Pancreas (tissue), 10 donors: ENCODE data around the gene IRF1. TPM values are rescaled to one million over a fixed set of nuclear protein-coding genes. Genes with fewer than 3 reads are reported as not detected.

Source experiments
- ATAC-seq, 4 donors: fragments of 200-7000 bp; cut with Tn5 transposase; one replicate each; pipeline versions ENCODE4 v1.8.0 to v1.9.1; 2020; ENCODE audit warnings: mild to moderate bottlenecking in 4 of 4, moderate library complexity in 4 of 4
- DNase-seq, 6 donors: peaks; one replicate each; pipeline ENCODE4 v3.0.0-alpha.2; 2020
- FAIRE-seq: peaks from 2 replicates; lab custom pipeline; 2012; peaks lifted over from hg19 to GRCh38; lab: Jason Lieb, UNC
- H3K27ac ChIP-seq, 4 donors: fragments of 200-600 bp; sonication (generic); 1 replicate in 3 of 4; 2 replicates in 1 of 4; pipeline versions ENCODE4 v1.5.0 to v1.8.0; 2020
- H3K27me3 ChIP-seq, 4 donors: fragments of 200-600 bp; one replicate each; pipeline ENCODE4 v1.8.0; 2021
- H3K36me3 ChIP-seq, 3 donors: fragments of 200-600 bp; sonication (generic) in 1 of 3; one replicate each; pipeline versions ENCODE4 v1.5.0 to v1.8.0; 2020 to 2021
- H3K4me1 ChIP-seq, 3 donors: fragments of 200-600 bp; one replicate each; pipeline ENCODE4 v1.8.0; 2021
- H3K4me3 ChIP-seq, 4 donors: fragments of 200-600 bp; sonication (generic) in 2 of 4; one replicate each; pipeline versions ENCODE4 v1.5.0 to v1.8.0; 2020 to 2021
- H3K9me3 ChIP-seq, 4 donors: fragments of 200-600 bp; one replicate each; pipeline ENCODE4 v1.8.0; 2021
- WGBS, 2 donors: extraction: QIAGEN DNeasy Blood & Tissue Kit; methylation state at CpG; one replicate each; pipeline ENCODE4 v1.1.7; 2013; 5-methylcytosine and 5-hydroxymethylcytosine counted together
- intact Hi-C, 3 donors: fragments of 100-400 bp; cut with DNase I; formaldehyde crosslinking; loops; one replicate each; pipeline versions ENCODE4 v1.11.1 to v1.14.2; 2022
- polyA plus RNA-seq, 2 donors: library from polyadenylated mRNA; stranded (reverse); fragments of 200-250 nt; gene quantifications; one replicate each; pipeline ENCODE4 v1.2.3, GENCODE V29; 2013
- total RNA-seq, 6 donors: library from RNA; stranded (reverse); fragmentation: NEBNext Ultra II Directional in 4 of 6; extraction: Animal tissue kit (Norgen Biotek cat#: 25700) in 4 of 6; gene quantifications; one replicate each; pipeline versions ENCODE4 v1.2.1 to v1.2.4, GENCODE V29; 2021 to 2023
- TF ChIP-seq, protein P1 (sequence below), 4 donors: fragments of 200-600 bp; sonication (generic) in 3 of 4; IDR thresholded peaks; one replicate each; pipeline versions ENCODE4 v1.5.0 to v1.8.0; 2021; ENCODE audit warnings: antibody characterized with exemption in 4 of 4
- donor health status: healthy with polysubstance abuse.
- donor health status: DM: no; HTN: no; CAD: no; lungs with moderate emphysema.
- donor health status: DM: no; HTN: no; CAD: no.
- donor health status: control.
- donor health status: control.
- donor health status: Bipolar disorder and iron deficiency.
- donor health status: DM: yes; HTN: yes; CAD: no.
- donor health status: DM: no; HTN: no; CAD: no.
- donor health status: DM: no; HTN: no; CAD: no.
- donor health status: DM: yes; HTN: yes; CAD: no.

Gene IRF1
- total and polyA plus RNA-seq, 8 donors: 7.0 to 30.8 (median 11.1) TPM

DNA sequence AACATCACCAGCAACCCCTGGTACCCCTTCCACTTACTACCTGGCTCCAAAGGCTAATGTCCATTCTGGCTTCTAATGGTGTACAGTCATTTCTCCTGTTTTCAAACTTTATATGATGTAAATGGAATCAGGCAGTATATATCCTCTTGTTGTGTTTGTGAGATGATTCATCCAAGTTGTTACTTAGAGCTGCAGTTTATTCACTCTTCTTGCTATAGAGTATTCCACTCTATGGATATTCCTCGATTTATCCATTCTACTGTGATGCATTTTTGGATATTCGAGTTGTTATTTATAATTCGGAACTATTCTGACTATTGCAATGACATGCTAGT, 32.4 kb downstream of the IRF1 start:
- no peaks in the 10 kb centered on the region for H3K27me3 ChIP-seq
- intact Hi-C loops: no loop called here
- no peak overlapping the region for H3K4me3 ChIP-seq
- no peaks in the 10 kb centered on the region for H3K9me3 ChIP-seq
- 93 to 95% methylated on average over 3 of the region's 3 CpGs for WGBS, 2 donors
- peaks cover 0 to 25% (median 0%) of the 10 kb centered on the region in 3 donors for H3K4me1 ChIP-seq
- TF ChIP-seq, protein P1, sequence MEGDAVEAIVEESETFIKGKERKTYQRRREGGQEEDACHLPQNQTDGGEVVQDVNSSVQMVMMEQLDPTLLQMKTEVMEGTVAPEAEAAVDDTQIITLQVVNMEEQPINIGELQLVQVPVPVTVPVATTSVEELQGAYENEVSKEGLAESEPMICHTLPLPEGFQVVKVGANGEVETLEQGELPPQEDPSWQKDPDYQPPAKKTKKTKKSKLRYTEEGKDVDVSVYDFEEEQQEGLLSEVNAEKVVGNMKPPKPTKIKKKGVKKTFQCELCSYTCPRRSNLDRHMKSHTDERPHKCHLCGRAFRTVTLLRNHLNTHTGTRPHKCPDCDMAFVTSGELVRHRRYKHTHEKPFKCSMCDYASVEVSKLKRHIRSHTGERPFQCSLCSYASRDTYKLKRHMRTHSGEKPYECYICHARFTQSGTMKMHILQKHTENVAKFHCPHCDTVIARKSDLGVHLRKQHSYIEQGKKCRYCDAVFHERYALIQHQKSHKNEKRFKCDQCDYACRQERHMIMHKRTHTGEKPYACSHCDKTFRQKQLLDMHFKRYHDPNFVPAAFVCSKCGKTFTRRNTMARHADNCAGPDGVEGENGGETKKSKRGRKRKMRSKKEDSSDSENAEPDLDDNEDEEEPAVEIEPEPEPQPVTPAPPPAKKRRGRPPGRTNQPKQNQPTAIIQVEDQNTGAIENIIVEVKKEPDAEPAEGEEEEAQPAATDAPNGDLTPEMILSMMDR (IDR thresholded peaks at IDR 0.05): no peak
- DNase-seq (no peak), ATAC-seq (no peak), FAIRE-seq (no peak)
- H3K36me3 ChIP-seq: no peaks in the 10 kb centered on the region
- peak overlapping the region in 1 of 4 donors; percentile 76 for H3K27ac ChIP-seq

DNA sequence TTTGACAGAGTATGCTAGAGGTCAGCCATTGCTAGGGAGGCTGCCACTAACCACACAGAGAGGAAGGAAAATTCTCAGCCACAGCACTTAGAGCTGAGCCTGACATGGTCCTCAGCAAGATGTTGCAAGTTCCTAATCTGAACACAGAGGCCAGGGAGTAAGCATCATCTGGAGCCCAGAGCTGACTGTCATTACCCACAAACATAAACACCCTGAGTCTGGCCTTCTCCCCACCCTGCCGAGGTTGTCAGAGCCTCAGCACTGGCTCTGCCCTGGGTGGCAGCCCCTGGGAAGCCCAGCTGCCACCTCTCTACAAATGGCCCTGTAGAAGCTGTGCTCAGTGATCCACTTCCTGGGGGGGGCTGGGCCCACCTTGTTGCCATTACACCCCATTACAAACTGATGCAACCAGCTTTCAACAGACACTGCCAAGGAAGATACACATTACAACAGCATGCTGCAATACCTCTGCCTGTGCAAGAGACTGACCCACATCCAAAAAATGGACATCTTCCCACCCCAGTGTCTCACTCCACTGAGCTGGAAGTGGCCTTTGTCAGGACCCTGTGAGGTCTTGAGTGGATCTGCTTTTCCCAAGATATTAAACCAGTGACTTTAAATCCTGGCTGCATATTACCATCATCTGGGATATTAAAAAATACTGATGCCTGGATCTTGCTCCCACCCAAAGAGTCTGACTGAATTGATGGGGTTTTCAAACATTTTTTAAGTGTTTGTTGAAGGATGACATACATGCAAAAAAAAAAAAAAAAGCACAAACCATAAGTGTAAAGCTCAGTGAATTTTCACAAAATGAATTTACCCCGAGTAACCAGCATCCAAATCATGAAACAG, 33.0 kb downstream of the IRF1 start:
- intact Hi-C loops: no loop called here
- H3K9me3 ChIP-seq: no peaks in the 10 kb centered on the region
- peak in 3 of 4 donors; percentile 48 to 66 (median 60) for ATAC-seq
- TF ChIP-seq, protein P1 (IDR thresholded peaks at IDR 0.05): no peak
- H3K4me3 ChIP-seq: no peak overlapping the region
- H3K27ac ChIP-seq: peak overlapping the region in 2 of 4 donors; percentile 76 to 77
- no peaks in the 10 kb centered on the region for H3K27me3 ChIP-seq
- no peaks in the 10 kb centered on the region for H3K36me3 ChIP-seq
- FAIRE-seq: no peak
- 83 to 95% methylated on average over 2 of the region's 2 CpGs for WGBS, 2 donors
- DNase-seq: no peak
- H3K4me1 ChIP-seq: peaks cover 0 to 25% (median 0%) of the 10 kb centered on the region in 3 donors

DNA sequence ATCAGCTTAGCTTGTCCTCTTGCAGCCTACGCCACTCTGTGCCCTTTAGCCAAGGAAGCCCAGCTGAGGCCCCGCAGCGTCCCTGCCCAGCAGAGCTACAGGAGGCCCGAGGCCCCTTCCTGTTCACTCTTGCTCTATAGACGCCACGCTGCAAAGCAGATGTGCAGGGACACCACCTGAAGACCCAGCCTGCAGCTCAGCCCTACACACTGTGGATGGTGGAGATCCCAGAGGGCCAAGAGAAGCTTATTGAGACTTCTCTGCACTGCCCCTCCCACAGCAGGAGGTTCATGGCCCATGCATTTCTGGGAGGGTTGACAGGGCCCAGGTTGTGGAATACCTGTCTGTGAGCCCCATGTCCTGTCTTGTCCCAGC, 33.6 kb downstream of the IRF1 start:
- no peaks in the 10 kb centered on the region for H3K9me3 ChIP-seq
- H3K36me3 ChIP-seq: no peaks in the 10 kb centered on the region
- peaks cover 0 to 25% (median 0%) of the 10 kb centered on the region in 3 donors for H3K4me1 ChIP-seq
- TF ChIP-seq, protein P1 (IDR thresholded peaks at IDR 0.05): no peak
- intact Hi-C loops: no loop called here
- DNase-seq: no peak
- no peak overlapping the region for H3K4me3 ChIP-seq
- no peak for FAIRE-seq
- WGBS, 2 donors: 92 to 93% methylated on average over 6 of the region's 6 CpGs
- H3K27ac ChIP-seq: peak overlapping the region in 2 of 4 donors; percentile 76 to 77
- peak in 2 of 4 donors; percentile 4 to 14 for ATAC-seq
- H3K27me3 ChIP-seq: no peaks in the 10 kb centered on the region

DNA sequence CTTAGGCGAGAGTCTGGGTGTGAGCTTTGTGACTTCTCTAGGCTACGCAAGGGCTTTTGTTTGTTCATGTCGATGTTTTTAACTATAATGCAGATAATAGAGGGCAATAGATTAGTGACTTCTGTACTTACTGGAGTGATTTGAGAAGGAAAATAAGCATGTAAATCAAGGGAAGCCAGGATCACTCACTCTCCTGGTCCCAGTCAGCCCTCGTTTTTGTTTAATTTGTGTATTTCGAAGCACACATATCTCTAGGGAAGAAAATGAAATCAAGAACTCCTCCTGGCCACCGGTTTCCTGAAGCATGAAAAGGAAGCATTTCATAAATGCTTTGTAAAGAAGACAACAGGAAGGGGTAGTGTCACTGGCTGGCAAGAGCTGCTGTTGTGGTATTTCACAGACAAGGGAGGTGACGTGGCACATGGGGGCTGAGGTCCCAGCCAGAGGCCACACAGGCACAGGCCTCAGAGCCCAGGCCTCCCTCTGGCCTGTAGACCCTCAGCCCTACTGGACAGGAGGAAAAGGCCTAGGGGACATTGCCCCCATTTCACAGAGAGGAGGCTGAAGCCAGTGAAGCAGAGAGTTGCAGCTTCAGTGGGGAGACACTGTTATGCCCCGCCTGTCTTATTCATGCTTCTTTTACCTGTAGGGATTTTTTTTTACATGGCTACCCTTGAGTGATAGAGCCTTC, 34.1 kb downstream of the IRF1 start:
- DNase-seq (peak in 1 of 6 donors; percentile 64), ATAC-seq (peak in 3 of 4 donors; percentile 49 to 75 (median 69)), FAIRE-seq (no peak)
- TF ChIP-seq, protein P1 (IDR thresholded peaks at IDR 0.05): no peak
- no peaks in the 10 kb centered on the region for H3K36me3 ChIP-seq
- WGBS, 2 donors: 54 to 59% methylated on average over 8 of the region's 8 CpGs
- peaks cover 0 to 25% (median 0%) of the 10 kb centered on the region in 3 donors for H3K4me1 ChIP-seq
- intact Hi-C loops: no loop called here
- no peaks in the 10 kb centered on the region for H3K27me3 ChIP-seq
- no peaks in the 10 kb centered on the region for H3K9me3 ChIP-seq
- peak overlapping the region in 2 of 4 donors; percentile 76 to 77 for H3K27ac ChIP-seq
- no peak overlapping the region for H3K4me3 ChIP-seq
